ENCODE data around the gene WWOX. TPM values are rescaled to one million over a fixed set of nuclear protein-coding genes. Genes with fewer than 3 reads are reported as not detected.

The WWOX gene
- total and polyA plus RNA-seq, 2 of the 4 experiments (the other 2 are of a cell fraction) = 2.7 to 5.4 TPM

DNA sequence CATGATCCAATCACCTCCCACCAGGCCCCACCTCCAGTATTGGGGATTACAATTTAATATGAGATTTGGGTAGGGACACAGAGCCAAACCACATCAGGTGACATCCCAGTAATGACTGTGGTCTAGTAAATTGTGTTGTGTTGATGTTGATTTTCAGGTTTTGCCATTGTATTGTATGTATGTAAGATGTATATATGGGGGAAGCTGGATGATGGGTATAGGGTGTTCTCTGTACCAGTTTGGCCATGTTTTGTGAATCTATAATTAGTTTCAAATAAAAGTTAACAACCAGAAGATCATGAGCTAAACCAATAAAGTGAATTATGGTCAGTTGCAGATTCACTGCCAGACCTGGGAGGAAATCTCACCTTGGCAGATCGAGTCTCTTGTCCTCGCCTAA lies 283.7 kb downstream of the WWOX start:
- Histone ChIP-seq H3K56ac (ENCODE audit: extremely low read depth, insufficient read depth, low read length) (no peak overlapping the region), H3K27me3 (ENCODE audit: control insufficient read depth, insufficient read depth, low read length) (no peaks in the 10 kb centered on the region), H2AFZ (replicated peaks; ENCODE audit: low read length, poor library complexity) (no peak overlapping the region), H3K9me3 (ENCODE audit: control insufficient read depth, insufficient read depth, low read length) (peaks cover 18% of the 10 kb centered on the region), H4K8ac (ENCODE audit: low read depth in 2 of 2, low read length in 2 of 2) (no peak overlapping the region), H2BK15ac (ENCODE audit: low read depth, low read length) (no peak overlapping the region), H3K4me2 (ENCODE audit: low read depth, low read length) (no peak overlapping the region), H4K5ac (ENCODE audit: low read depth, low read length) (no peak overlapping the region), H2AK5ac (ENCODE audit: low read depth, low read length) (no peak overlapping the region), H3K9ac (ENCODE audit: low read depth, low read length) (no peak overlapping the region), H3K23ac (ENCODE audit: low read depth, low read length) (no peak overlapping the region), H2BK5ac (ENCODE audit: low read depth, low read length, poor library complexity, severe bottlenecking) (no peak overlapping the region), H4K20me1 (ENCODE audit: insufficient read depth, low read length) (no peaks in the 10 kb centered on the region), H3K4me1 (ENCODE audit: control insufficient read depth, insufficient read depth, low read length) (no peaks in the 10 kb centered on the region), H3K27ac (ENCODE audit: insufficient read depth, low read length) (no peak overlapping the region), H3K4ac (ENCODE audit: low read depth, low read length) (no peak overlapping the region), H3K9me1 (ENCODE audit: insufficient read depth, low read length) (no peaks in the 10 kb centered on the region), H2AK9ac (replicated peaks; ENCODE audit: low read depth, low read length, poor library complexity) (no peak overlapping the region), H3K4me3 (ENCODE audit: insufficient read depth, low read depth, low read length) (no peak overlapping the region), H4K91ac (ENCODE audit: insufficient read depth, low read depth, low read length) (no peak overlapping the region), H3K79me1 (ENCODE audit: low read depth in 1 of 2, low read length in 2 of 2) (no peaks in the 10 kb centered on the region), H2BK120ac (ENCODE audit: low read depth, low read length) (no peak overlapping the region), H3K36me3 (ENCODE audit: control insufficient read depth, insufficient read depth, low read length) (no peaks in the 10 kb centered on the region), H2BK20ac (ENCODE audit: low read depth, low read length) (no peak overlapping the region), H3K18ac (ENCODE audit: low read depth, low read length) (no peak overlapping the region), H3K14ac (replicated peaks; ENCODE audit: low read depth, low read length) (no peak overlapping the region)
- BruUV-seq (replicated peaks) = no TSS peak
- dilution Hi-C loops (cut with HindIII; ENCODE audit: low sequenced_read_pairs, unreplicated experiment) (no loop called here), intact Hi-C loops (cut with micrococcal nuclease) (no loop called here), in situ Hi-C loops (cut with MboI; ENCODE audit: low sequenced_read_pairs) (no loop called here)
- no peak for ATAC-seq (ENCODE audit: low read depth)
- no peak for TF ChIP-seq SMC3 (IDR thresholded peaks at IDR 0.05; ENCODE audit: low read depth, low read length)
- no peak for TF ChIP-seq RFX5 (IDR thresholded peaks at IDR 0.05; ENCODE audit: low read depth, low read length)
- TF ChIP-seq NFE2L2 (IDR thresholded peaks at IDR 0.05; ENCODE audit: low read depth, low read length) = no peak
- TF ChIP-seq RAD21 (IDR thresholded peaks at IDR 0.05; ENCODE audit: low read length) = no peak
- TF ChIP-seq FOS (IDR thresholded peaks at IDR 0.05; ENCODE audit: low read depth, low read length) = no peak
- TF ChIP-seq CHD1 (IDR thresholded peaks at IDR 0.05; ENCODE audit: low read depth, low read length) = no peak
- TF ChIP-seq MXI1 (IDR thresholded peaks at IDR 0.05; ENCODE audit: borderline replicate concordance, low read depth, low read length) = no peak
- no peak for TF ChIP-seq CEBPB (IDR thresholded peaks at IDR 0.05; ENCODE audit: low read depth, low read length)
- TF ChIP-seq, protein P1, sequence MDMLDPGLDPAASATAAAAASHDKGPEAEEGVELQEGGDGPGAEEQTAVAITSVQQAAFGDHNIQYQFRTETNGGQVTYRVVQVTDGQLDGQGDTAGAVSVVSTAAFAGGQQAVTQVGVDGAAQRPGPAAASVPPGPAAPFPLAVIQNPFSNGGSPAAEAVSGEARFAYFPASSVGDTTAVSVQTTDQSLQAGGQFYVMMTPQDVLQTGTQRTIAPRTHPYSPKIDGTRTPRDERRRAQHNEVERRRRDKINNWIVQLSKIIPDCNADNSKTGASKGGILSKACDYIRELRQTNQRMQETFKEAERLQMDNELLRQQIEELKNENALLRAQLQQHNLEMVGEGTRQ (IDR thresholded peaks at IDR 0.05; ENCODE audit: low read depth, low read length) = no peak
- no peak for TF ChIP-seq MAFK (IDR thresholded peaks at IDR 0.05; ENCODE audit: low read depth, low read length)
- TF ChIP-seq POLR2A (IDR thresholded peaks at IDR 0.05; ENCODE audit: low read depth, low read length) = no peak
- no peak for TF ChIP-seq BHLHE40 (IDR thresholded peaks at IDR 0.05; ENCODE audit: low read depth, low read length)
- TF ChIP-seq RCOR1 (IDR thresholded peaks at IDR 0.05; ENCODE audit: insufficient replicate concordance, low read length) = no peak
- ChIA-PET POLR2A (ENCODE audit: unreplicated experiment) (no interaction called here), CTCF (no interaction called here)
- WGBS, 2 experiments (ENCODE audit: extremely low coverage in 2 of 2, insufficient read length in 1 of 2) = no CpG with 5 or more reads among the region's 2 CpGs
- no peak for DNase-seq
